Endothelial cell (in vitro differentiated cells): ENCODE measurements around the gene NLRX1. TPM values are rescaled to one million over a fixed set of nuclear protein-coding genes. Genes with fewer than 3 reads are reported as not detected.
"Not testable (repeated sequence)": the region's sequence is repeated elsewhere in the genome, so short reads cannot be mapped to it uniquely, and the experiment has no call there.

Source experiments
- DNase-seq: peaks from one replicate; pipeline ENCODE4 v3.0.0; 2021; ENCODE audit warnings: low spot score
- H3K27ac Mint-ChIP-seq: one replicate; pipeline ENCODE4 v1.8.0; 2021; ENCODE audit warnings: mixed read lengths, inconsistent platforms; ENCODE audit not compliant: unreplicated experiment
- H3K27me3 Mint-ChIP-seq: one replicate; pipeline ENCODE4 v1.8.0; 2021; ENCODE audit warnings: mild to moderate bottlenecking, moderate library complexity, mixed read lengths, inconsistent platforms; ENCODE audit not compliant: unreplicated experiment
- H3K36me3 Mint-ChIP-seq: one replicate; pipeline ENCODE4 v1.8.0; 2021; ENCODE audit warnings: mild to moderate bottlenecking, low read depth, mixed read lengths, inconsistent platforms; ENCODE audit not compliant: unreplicated experiment
- H3K4me1 Mint-ChIP-seq: one replicate; pipeline ENCODE4 v1.8.0; 2021; ENCODE audit warnings: mild to moderate bottlenecking, mixed read lengths, inconsistent platforms; ENCODE audit not compliant: unreplicated experiment
- H3K4me3 Mint-ChIP-seq: one replicate; pipeline ENCODE4 v1.8.0; 2021; ENCODE audit warnings: mild to moderate bottlenecking, mixed read lengths, inconsistent platforms; ENCODE audit not compliant: unreplicated experiment
- H3K9me3 Mint-ChIP-seq: one replicate; pipeline ENCODE4 v1.8.0; 2021; ENCODE audit warnings: mixed read lengths, inconsistent platforms; ENCODE audit not compliant: unreplicated experiment
- CTCF ChIP-seq: fragments of 200-600 bp; sonication (generic); IDR thresholded peaks from one replicate; pipeline ENCODE4 v1.5.0; 2021; ENCODE audit warnings: antibody characterized with exemption; ENCODE audit not compliant: unreplicated experiment
- total RNA-seq: library from RNA; stranded (reverse); fragmentation: NEBNext Ultra II Directional; extraction: Animal tissue kit (Norgen Biotek cat#: 25700); gene quantifications from one replicate; pipeline ENCODE4 v1.2.1, GENCODE V29; 2021; ENCODE audit not compliant: unreplicated experiment

NLRX1 gene
- total RNA-seq, 1 donor from 2014 or later, result 12.3 TPM

GRCh38 chr11:119188887-119189286 is 20.4 kb downstream of the NLRX1 start:
- no peak for TF ChIP-seq CTCF
- no peak for DNase-seq
- Mint-ChIP-seq H3K27ac (peak overlapping the region; percentile 21), H3K27me3 (peaks cover 9% of the 10 kb centered on the region), H3K4me3 (no peak overlapping the region), H3K36me3 (no peaks in the 10 kb centered on the region), H3K4me1 (no peaks in the 10 kb centered on the region), H3K9me3 (no peaks in the 10 kb centered on the region)

- no peak overlapping the region for H3K27ac Mint-ChIP-seq
- peaks cover 9% of the 10 kb centered on the region for H3K27me3 Mint-ChIP-seq
- DNase-seq, result no peak
- no peaks in the 10 kb centered on the region for H3K36me3 Mint-ChIP-seq
- no peaks in the 10 kb centered on the region for H3K9me3 Mint-ChIP-seq
- no peak for TF ChIP-seq CTCF
- no peaks in the 10 kb centered on the region for H3K4me1 Mint-ChIP-seq
- H3K4me3 Mint-ChIP-seq, result no peak overlapping the region
Measured at GRCh38 chr11:119189393-119189792, 20.9 kb downstream of the NLRX1 start.

GRCh38 chr11:119190531-119190930 is 22.0 kb downstream of the NLRX1 start:
- TF ChIP-seq CTCF, result no peak
- no peak for DNase-seq
- Mint-ChIP-seq H3K36me3 (no peaks in the 10 kb centered on the region), H3K4me3 (no peak overlapping the region), H3K4me1 (peaks cover 4% of the 10 kb centered on the region), H3K27me3 (peaks cover 16% of the 10 kb centered on the region), H3K9me3 (no peaks in the 10 kb centered on the region), H3K27ac (no peak overlapping the region)

GRCh38 chr11:119191265-119191664 is 22.7 kb downstream of the NLRX1 start:
- H3K36me3 Mint-ChIP-seq, H3K4me1 Mint-ChIP-seq, H3K9me3 Mint-ChIP-seq, DNase-seq, H3K4me3 Mint-ChIP-seq, H3K27ac Mint-ChIP-seq: not testable (repeated sequence)
- peaks cover 16% of the 10 kb centered on the region for H3K27me3 Mint-ChIP-seq

- H3K27me3 Mint-ChIP-seq, result peaks cover 16% of the 10 kb centered on the region
- TF ChIP-seq CTCF, result no peak
- H3K4me3 Mint-ChIP-seq, result no peak overlapping the region
- no peak for DNase-seq
- H3K27ac Mint-ChIP-seq, result no peak overlapping the region
- no peaks in the 10 kb centered on the region for H3K9me3 Mint-ChIP-seq
- H3K4me1 Mint-ChIP-seq, result peaks cover 4% of the 10 kb centered on the region
- H3K36me3 Mint-ChIP-seq, result no peaks in the 10 kb centered on the region
Measured at GRCh38 chr11:119192111-119192510, 23.6 kb downstream of the NLRX1 start.

GRCh38 chr11:119193001-119193400 is 24.5 kb downstream of the NLRX1 start:
- TF ChIP-seq CTCF, result no peak
- peaks cover 4% of the 10 kb centered on the region for H3K4me1 Mint-ChIP-seq
- no peaks in the 10 kb centered on the region for H3K9me3 Mint-ChIP-seq
- peaks cover 16% of the 10 kb centered on the region for H3K27me3 Mint-ChIP-seq
- H3K36me3 Mint-ChIP-seq, result no peaks in the 10 kb centered on the region
- no peak overlapping the region for H3K4me3 Mint-ChIP-seq
- H3K27ac Mint-ChIP-seq, result no peak overlapping the region
- no peak for DNase-seq
